HG03354 (cell line): ENCODE data around the gene KCNK5.

Experiments
- ATAC-seq: cut with Tn5 transposase; IDR thresholded peaks from one replicate; pipeline ENCODE4 v1.9.1; 2021; ENCODE audit warnings: mild to moderate bottlenecking; ENCODE audit not compliant: unreplicated experiment, poor library complexity, severe bottlenecking

Gene KCNK5

GRCh38 chr6:39243809-39244208 is 14.5 kb upstream of the KCNK5 start:
- no peak for ATAC-seq

GRCh38 chr6:39240155-39240757 is 11.0 kb upstream of the KCNK5 start:
- no peak for ATAC-seq

- no peak for ATAC-seq
These were observed 10.4 kb upstream of the KCNK5 start for GRCh38 chr6:39239527-39240154.

- no peak for ATAC-seq
These were observed 7.5 kb upstream of the KCNK5 start for GRCh38 chr6:39236742-39237141.

- ATAC-seq, result no peak
These were observed 4.1 kb upstream of the KCNK5 start for GRCh38 chr6:39233333-39233732.

- ATAC-seq, result no peak
These were observed 2.4 kb upstream of the KCNK5 start for GRCh38 chr6:39231521-39232243.

- ATAC-seq, result no peak
These were observed 1.4 kb upstream of the KCNK5 start for GRCh38 chr6:39230654-39231035.

- no peak for ATAC-seq
These were observed 934 bp downstream of the KCNK5 start for GRCh38 chr6:39228111-39228971.

- ATAC-seq, result no peak
These were observed 1.8 kb downstream of the KCNK5 start for GRCh38 chr6:39227476-39227875.

GRCh38 chr6:39226639-39227329 is 2.5 kb downstream of the KCNK5 start:
- ATAC-seq, result no peak

GRCh38 chr6:39225946-39226437 is 3.3 kb downstream of the KCNK5 start:
- no peak for ATAC-seq

- no peak for ATAC-seq
These were observed 3.7 kb downstream of the KCNK5 start for GRCh38 chr6:39225543-39225942.

GRCh38 chr6:39224523-39225182 is 4.6 kb downstream of the KCNK5 start:
- no peak for ATAC-seq

GRCh38 chr6:39224011-39224410 is 5.3 kb downstream of the KCNK5 start:
- no peak for ATAC-seq

GRCh38 chr6:39223555-39223954 is 5.7 kb downstream of the KCNK5 start:
- no peak for ATAC-seq

- ATAC-seq, result no peak
These were observed 6.2 kb downstream of the KCNK5 start for GRCh38 chr6:39223061-39223460.

- no peak for ATAC-seq
These were observed 7.3 kb downstream of the KCNK5 start for GRCh38 chr6:39221779-39222641.

- no peak for ATAC-seq
These were observed 8.2 kb downstream of the KCNK5 start for GRCh38 chr6:39221115-39221514.
